ENCODE results near the gene RETREG2. TPM values are rescaled to one million over a fixed set of nuclear protein-coding genes. Genes with fewer than 3 reads are reported as not detected.

Gene RETREG2
- total RNA-seq, 4 donors from 2014 or later = 30.7 to 67.0 (median 62.9) TPM

- TF ChIP-seq CTCF (IDR thresholded peaks at IDR 0.05; ENCODE audit: low read depth) = no peak
Observed at GRCh38 chr2:219160186-219161017, 17.7 kb upstream of the RETREG2 start, which contains the start of gene NHEJ1. TSS of gene NHEJ1 (minus strand) at chr2:219160815. CDS start at chr2:219158362, 2,453 bp downstream.

- no peak for TF ChIP-seq CTCF (IDR thresholded peaks at IDR 0.05; ENCODE audit: low read depth)
Observed at GRCh38 chr2:219161097-219161496, 17.0 kb upstream of the RETREG2 start.

- TF ChIP-seq CTCF (IDR thresholded peaks at IDR 0.05; ENCODE audit: low read depth) = no peak
Observed at GRCh38 chr2:219163156-219163555, 14.9 kb upstream of the RETREG2 start.

- no peak for TF ChIP-seq CTCF (IDR thresholded peaks at IDR 0.05; ENCODE audit: low read depth)
Observed at GRCh38 chr2:219165058-219165911, 12.8 kb upstream of the RETREG2 start.

- no peak for TF ChIP-seq CTCF (IDR thresholded peaks at IDR 0.05; ENCODE audit: low read depth)
Observed at GRCh38 chr2:219167997-219168396, 10.1 kb upstream of the RETREG2 start.

- TF ChIP-seq CTCF (IDR thresholded peaks at IDR 0.05; ENCODE audit: low read depth) = no peak
Observed at GRCh38 chr2:219168526-219168925, 9.5 kb upstream of the RETREG2 start.

- no peak for TF ChIP-seq CTCF (IDR thresholded peaks at IDR 0.05; ENCODE audit: low read depth)
Observed at GRCh38 chr2:219168932-219169331, 9.1 kb upstream of the RETREG2 start.
